ENCODE data around the gene ABHD11. TPM values are rescaled to one million over a fixed set of nuclear protein-coding genes. Genes with fewer than 3 reads are reported as not detected.
"Not testable (repeated sequence)": the region's sequence is repeated elsewhere in the genome, so short reads cannot be mapped to it uniquely, and the experiment has no call there.

Gene ABHD11
- polyA plus RNA-seq, 3 donors, result 24.3 to 25.4 (median 25.2) TPM

DNA sequence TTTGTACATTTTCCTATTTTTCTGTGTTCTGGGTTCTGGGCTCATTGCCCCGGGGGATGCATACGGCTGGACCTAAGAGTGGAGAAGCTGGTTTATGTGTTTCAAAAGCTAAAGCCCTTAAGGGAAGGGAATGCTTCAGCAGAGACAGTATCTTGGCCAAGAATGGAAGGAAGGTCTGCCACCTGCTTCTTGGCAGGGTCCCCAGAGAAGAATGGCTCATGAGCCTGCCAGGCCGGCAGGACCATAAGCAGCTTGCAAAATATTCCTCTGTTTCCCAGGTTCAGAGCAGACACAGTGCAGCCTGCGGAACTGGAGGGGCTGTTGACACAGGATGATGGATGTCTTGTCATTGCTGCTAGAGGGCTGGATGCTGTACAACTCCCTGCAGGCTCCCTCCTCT is 7.8 kb upstream of the ABHD11 start:
- DNase-seq (ENCODE audit: low read depth in 3 of 3, low spot score in 2 of 3), result no peak

DNA sequence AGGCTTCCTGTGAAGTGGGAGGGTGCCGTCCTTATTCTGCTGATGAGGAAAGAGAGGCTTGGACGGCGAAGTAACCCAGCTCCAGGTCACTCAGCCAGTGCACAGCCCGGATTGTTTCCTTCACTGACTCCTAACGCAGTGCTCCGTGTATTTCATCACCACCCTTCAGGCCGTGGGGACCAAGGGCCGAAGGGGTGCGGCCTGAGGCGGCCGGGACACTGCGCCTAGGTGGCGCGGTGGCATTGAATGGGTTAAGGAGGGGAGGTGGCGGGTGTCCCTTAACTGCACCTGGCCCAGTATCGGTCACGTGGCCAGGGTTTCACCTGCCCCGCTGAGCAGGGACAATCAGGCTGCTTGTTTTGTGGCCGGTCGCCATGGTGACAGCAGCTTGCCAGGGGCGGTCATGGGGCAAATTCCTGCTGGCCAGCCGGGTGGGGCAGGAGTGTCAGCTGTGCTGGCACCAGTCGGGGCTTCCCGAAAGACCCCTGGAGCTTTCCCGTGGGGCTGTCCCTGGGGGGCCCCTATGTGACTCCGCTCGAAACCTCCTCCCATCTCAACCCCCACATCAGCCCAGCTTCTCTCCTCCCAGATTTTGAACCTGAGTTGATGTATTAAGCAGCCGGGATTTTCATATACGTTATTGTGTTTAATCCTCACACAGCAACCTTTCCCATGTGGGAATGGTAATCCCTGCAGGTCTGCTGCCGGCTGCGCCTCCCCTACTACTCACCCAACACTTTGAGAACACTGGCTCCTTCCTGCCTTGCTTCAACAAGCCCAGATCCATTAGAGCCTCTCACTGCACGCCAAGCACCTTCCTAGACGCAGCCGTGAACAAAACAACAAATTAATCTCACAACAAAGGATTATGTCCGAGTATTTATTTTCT is 4.4 kb upstream of the ABHD11 start:
- peak; percentile 81 to 91 (median 82) for DNase-seq (ENCODE audit: low read depth in 3 of 3, low spot score in 2 of 3)

- peak in 1 of 3 donors; percentile 42 for DNase-seq (ENCODE audit: low read depth in 3 of 3, low spot score in 2 of 3)
Observed at GRCh38 chr7:73742338-73742752, 3.7 kb upstream of the ABHD11 start.

- DNase-seq (ENCODE audit: low read depth in 3 of 3, low spot score in 2 of 3), result no peak
Observed at GRCh38 chr7:73741600-73741999, 3.0 kb upstream of the ABHD11 start.

- DNase-seq (ENCODE audit: low read depth in 3 of 3, low spot score in 2 of 3), result no peak
Observed at GRCh38 chr7:73740771-73741170, 2.2 kb upstream of the ABHD11 start.

- no peak for DNase-seq (ENCODE audit: low read depth in 3 of 3, low spot score in 2 of 3)
Observed at GRCh38 chr7:73740212-73740611, 1.6 kb upstream of the ABHD11 start.

DNA sequence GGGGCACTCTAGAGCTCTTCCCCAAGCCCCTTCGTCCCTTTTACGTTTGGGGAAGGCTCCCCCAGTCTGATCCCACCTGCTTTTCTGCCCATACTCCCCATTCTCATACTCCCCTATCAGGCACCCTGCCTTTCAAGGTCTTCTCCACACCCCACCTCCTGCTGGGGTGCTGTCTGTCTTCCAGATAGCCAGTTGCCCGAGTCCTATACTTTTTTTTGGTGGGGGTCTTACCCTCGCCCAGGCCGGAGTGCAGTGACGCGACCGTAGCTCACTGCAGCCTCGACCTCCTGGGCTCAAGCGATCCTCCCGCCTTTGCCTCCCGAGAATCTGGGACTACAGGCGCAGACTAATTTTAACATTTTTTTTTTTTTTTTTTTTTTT is 775 bp upstream of the ABHD11 start:
- no peak for DNase-seq (ENCODE audit: low read depth in 3 of 3, low spot score in 2 of 3)

DNA sequence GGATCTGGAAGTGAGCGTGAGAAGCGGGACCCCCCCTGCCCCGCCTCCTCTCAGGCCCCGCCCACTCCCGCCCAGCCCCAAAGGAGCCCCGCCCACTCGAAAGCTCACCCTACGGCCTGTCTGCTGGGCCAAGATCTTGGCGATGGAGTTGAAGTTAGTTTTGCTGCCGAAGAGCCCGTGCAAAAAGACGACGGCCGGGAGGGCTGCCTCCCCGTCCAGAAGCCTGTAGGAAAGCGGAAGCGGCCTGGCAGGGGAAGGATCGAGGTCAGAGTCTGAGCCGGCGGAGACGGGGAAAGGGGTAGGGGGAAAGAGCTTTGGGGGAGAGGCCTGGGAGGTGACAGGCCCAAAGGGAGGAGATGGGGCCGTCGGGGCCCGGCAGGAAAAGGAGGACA is 386 bp downstream of the ABHD11 start:
- DNase-seq (ENCODE audit: low read depth in 3 of 3, low spot score in 2 of 3), result no peak

- no peak for DNase-seq (ENCODE audit: low read depth in 3 of 3, low spot score in 2 of 3)
Observed at GRCh38 chr7:73737491-73738219, 947 bp downstream of the ABHD11 start.

DNA sequence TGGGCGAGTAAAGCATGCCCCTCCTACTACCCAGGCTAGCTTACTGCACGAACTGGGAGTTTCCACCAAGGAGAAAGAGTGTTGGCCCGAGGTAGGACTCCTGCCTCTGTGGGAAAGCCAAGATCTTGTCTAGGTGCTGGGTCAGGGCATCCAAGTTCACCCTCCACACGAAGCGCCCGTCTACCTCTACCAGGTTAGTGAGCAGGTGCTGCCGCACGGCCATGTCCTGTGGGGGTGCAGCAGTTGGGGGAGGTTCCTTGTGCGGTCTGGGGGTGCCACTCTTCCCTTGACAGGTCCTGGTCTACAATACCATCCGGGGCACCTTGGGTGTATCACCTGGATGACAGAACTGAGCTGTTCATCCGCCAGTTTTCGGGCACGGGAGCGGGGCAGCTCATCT is 1.7 kb downstream of the ABHD11 start:
- DNase-seq (ENCODE audit: low read depth in 3 of 3, low spot score in 2 of 3), result no peak

DNA sequence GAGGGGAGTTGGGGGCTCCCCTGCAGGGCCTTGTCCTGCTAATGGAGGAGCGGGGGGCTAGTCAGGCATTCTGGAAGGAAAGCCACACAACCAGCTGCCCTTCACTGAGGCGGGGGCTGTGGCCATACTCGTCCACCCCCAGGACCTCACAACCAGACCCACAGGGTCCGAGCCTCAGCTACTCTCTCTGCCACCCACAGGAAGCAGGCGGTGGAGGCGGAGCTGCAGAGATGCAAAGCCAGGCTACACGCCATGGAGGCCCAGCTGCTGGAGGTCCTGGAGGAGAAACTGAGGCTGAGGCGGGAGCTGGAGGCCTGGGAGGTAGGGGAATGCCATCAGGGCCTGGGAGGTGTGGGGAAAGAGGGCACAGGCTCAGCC is 3.1 kb downstream of the ABHD11 start:
- no peak for DNase-seq (ENCODE audit: low read depth in 3 of 3, low spot score in 2 of 3)

GRCh38 chr7:73734619-73735527 is 3.7 kb downstream of the ABHD11 start:
- DNase-seq (ENCODE audit: low read depth in 3 of 3, low spot score in 2 of 3), result no peak

- DNase-seq (ENCODE audit: low read depth in 3 of 3, low spot score in 2 of 3), result no peak
Observed at GRCh38 chr7:73732397-73732796, 6.2 kb downstream of the ABHD11 start.

- DNase-seq (ENCODE audit: low read depth in 3 of 3, low spot score in 2 of 3), result no peak
Observed at GRCh38 chr7:73730485-73730884, 8.1 kb downstream of the ABHD11 start.

DNA sequence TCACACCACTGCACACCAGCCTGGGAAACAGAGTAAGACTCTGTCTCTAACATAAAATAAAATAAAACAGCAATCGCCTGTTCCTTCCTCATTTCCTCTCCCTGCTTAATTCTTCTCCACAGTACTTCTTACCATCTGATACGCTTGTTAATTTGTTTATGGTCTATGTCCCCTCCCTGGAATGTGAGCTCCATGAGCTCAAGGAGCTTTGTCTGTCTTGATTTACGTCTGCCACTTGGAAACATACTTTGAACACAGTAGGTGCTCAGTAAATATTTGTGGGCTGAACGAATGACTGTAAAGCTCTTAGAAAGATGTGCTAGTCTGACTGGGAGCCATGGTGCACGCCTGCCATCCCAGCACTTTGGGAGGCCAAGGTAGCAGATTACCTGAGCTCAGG is 10.1 kb downstream of the ABHD11 start:
- no peak for DNase-seq (ENCODE audit: low read depth in 3 of 3, low spot score in 2 of 3)

DNA sequence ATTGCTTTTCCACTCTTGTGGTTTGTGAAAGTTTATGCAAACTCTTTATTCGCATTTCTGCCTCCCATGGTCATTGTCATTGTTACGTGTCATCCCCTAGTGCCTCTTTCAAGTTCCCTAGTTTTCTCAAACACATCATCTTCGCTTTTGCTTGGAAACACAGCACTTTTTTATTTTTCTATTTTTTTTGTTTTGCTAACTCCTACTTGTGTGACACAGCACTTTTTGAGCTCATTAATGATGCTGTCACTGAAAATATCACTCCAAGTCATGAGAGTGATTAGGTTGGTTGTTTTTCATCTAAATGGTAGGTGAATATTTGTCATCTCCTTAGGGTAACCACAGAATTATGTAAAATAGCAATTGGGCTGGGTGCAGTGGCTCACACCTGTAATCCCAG is 10.7 kb downstream of the ABHD11 start:
- DNase-seq (ENCODE audit: low read depth in 3 of 3, low spot score in 2 of 3), result no peak

GRCh38 chr7:73726083-73726466 is 12.5 kb downstream of the ABHD11 start:
- DNase-seq (ENCODE audit: low read depth in 3 of 3, low spot score in 2 of 3), result no peak

DNA sequence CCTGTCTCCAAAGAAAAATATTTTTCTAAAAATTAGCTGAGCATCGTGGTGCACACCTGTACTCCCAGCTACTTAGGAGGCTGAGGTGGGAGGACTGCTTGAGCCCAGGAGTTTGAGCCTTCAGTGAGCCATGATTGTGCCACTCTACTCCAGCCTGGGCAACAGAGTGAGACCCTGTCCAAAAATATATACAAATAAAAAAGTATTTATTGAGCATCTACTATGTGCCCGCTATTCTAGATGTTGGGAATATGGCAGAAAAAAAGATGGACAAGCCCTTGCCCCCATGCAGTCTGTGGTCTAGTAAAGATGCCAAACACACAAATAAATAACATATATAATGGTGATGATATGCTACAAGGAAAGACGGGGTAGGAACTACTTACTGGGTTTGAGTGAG is 14.8 kb downstream of the ABHD11 start:
- no peak for DNase-seq (ENCODE audit: low read depth in 3 of 3, low spot score in 2 of 3)

GRCh38 chr7:73722785-73723184 is 15.8 kb downstream of the ABHD11 start:
- no peak for DNase-seq (ENCODE audit: low read depth in 3 of 3, low spot score in 2 of 3)

DNA sequence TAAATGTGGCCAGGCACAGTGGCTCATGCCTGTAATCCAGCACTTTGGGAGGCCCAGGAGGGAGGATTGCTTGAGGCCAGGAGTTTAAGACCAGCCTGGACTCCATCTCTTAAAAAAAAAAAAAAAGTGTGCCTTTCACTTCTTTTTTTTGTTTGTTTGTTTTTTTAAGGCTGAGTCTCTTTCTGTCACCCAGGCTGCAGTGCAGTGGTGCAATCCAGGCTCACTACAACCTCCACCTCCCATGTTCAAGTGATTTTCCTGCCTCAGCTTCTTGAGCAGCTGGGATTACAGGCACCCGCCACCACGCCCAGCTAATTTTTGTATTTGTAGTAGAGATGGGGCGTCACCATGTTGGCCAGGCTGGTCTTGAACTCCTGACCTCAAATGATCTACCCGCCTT is 16.4 kb downstream of the ABHD11 start:
- DNase-seq (ENCODE audit: low read depth in 3 of 3, low spot score in 2 of 3), result not testable (repeated sequence)

GRCh38 chr7:73721377-73721817 is 17.2 kb downstream of the ABHD11 start:
- DNase-seq (ENCODE audit: low read depth in 3 of 3, low spot score in 2 of 3), result no peak

All from right renal cortex interstitium (tissue), 3 donors.